ENCODE measurements around the gene CDA. TPM values are rescaled to one million over a fixed set of nuclear protein-coding genes. Genes with fewer than 3 reads are reported as not detected.

Gene CDA
- total RNA-seq, 5 donors from 2014 or later (not counting 1 experiment from before 2014, with no cell fraction given) = 0.35 TPM; not detected in 4

DNA sequence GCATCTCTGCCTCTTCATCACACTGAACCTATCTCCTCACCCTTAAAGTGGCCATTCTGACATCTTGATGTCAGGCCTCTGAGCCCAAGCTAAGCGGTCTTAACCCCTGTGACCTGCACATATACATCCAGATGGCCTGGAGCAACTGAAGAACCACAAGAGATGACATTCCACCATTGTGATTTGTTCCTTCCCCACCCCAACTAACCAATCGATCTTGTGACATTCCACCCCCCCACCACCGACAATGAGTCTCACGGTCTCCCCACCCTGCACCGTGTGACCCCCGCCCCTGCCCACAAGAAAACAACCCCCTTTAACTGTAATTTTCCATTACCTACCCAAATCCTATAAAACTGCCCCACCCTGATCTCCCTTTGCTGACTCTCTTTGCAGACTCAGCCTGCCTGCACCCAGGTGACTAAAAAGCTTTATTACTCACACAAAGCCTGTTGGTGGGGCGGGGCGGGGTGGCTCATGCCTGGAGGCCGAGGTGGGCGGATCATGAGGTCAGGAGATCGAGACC, 23.4 kb downstream of the CDA start:
- peaks cover 0 to 2% (median 0%) of the 10 kb centered on the region in 3 donors for H3K4me1 Mint-ChIP-seq
- DNase-seq (no peak), ATAC-seq (replicated peaks in 1 of 4) (no peak)
- no peaks in the 10 kb centered on the region for H3K36me3 Mint-ChIP-seq
- ChIA-PET POLR2A (no interaction called here), CTCF (no interaction called here)
- H3K4me1 ChIP-seq (ENCODE audit: control insufficient read depth in 1 of 2, extremely low read depth in 1 of 2, insufficient read depth in 2 of 2, low read length in 2 of 2) = no peaks in the 10 kb centered on the region
- H3K27me3 ChIP-seq (replicated peaks in 1 of 2; ENCODE audit: control insufficient read depth in 2 of 2, extremely low read depth in 1 of 2, insufficient read depth in 2 of 2, low read length in 1 of 2) = peaks cover 0 to 8% of the 10 kb centered on the region in 2 experiments
- H3K27ac ChIP-seq (ENCODE audit: low read length) = no peak overlapping the region
- H3K27ac Mint-ChIP-seq = no peak overlapping the region
- H3K36me3 ChIP-seq (ENCODE audit: control insufficient read depth in 2 of 2, extremely low read depth in 1 of 2, insufficient read depth in 1 of 2, low read length in 1 of 2) = no peaks in the 10 kb centered on the region
- peaks cover 5 to 12% of the 10 kb centered on the region in 2 donors for H3K27me3 Mint-ChIP-seq
- H3K9me3 ChIP-seq = no peaks in the 10 kb centered on the region
- no peak overlapping the region for H3K4me3 Mint-ChIP-seq
- no peaks in the 10 kb centered on the region for H3K9me3 Mint-ChIP-seq
- no peak overlapping the region for H3K4me3 ChIP-seq (ENCODE audit: control insufficient read depth in 1 of 2, extremely low read depth in 1 of 2, low read length in 1 of 2)
- WGBS (ENCODE audit: insufficient coverage) = 81% methylated on average over 8 of the region's 11 CpGs

DNA sequence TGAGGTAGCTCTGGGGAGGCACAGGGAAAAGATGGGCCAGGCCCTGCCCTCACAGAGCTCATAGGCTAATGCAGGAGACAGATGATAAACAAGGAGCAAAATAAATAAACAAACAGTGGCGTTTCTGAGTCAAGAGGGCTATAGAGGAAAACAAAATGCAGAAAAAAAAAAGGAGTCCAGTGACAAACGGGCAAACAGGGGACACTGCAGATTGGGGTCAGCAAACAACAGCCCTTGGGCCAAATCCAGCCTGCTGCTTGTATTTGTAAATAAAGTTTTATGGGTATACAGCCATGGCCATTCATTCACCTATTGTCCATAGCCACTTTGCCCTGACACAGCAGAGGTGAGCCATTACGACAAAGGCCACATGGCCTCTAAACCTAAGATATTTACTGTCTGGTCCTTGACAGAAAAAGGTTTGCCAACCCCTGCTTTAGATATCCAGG, 25.3 kb downstream of the CDA start:
- Mint-ChIP-seq H3K9me3 (no peaks in the 10 kb centered on the region), H3K4me1 (peaks cover 0 to 2% (median 0%) of the 10 kb centered on the region in 3 donors), H3K36me3 (no peaks in the 10 kb centered on the region), H3K27ac (no peak overlapping the region), H3K4me3 (no peak overlapping the region), H3K27me3 (peaks cover 5 to 10% of the 10 kb centered on the region in 2 donors)
- Histone ChIP-seq H3K9me3 (no peaks in the 10 kb centered on the region), H3K4me3 (ENCODE audit: control insufficient read depth in 1 of 2, extremely low read depth in 1 of 2, low read length in 1 of 2) (no peak overlapping the region), H3K36me3 (ENCODE audit: control insufficient read depth in 2 of 2, extremely low read depth in 1 of 2, insufficient read depth in 1 of 2, low read length in 1 of 2) (no peaks in the 10 kb centered on the region), H3K27me3 (replicated peaks in 1 of 2; ENCODE audit: control insufficient read depth in 2 of 2, extremely low read depth in 1 of 2, insufficient read depth in 2 of 2, low read length in 1 of 2) (peaks cover 0 to 5% of the 10 kb centered on the region in 2 experiments), H3K27ac (ENCODE audit: low read length) (no peak overlapping the region), H3K4me1 (ENCODE audit: control insufficient read depth in 1 of 2, extremely low read depth in 1 of 2, insufficient read depth in 2 of 2, low read length in 2 of 2) (no peaks in the 10 kb centered on the region)
- ChIA-PET CTCF (no interaction called here), POLR2A (no interaction called here)
- no peak for ATAC-seq (replicated peaks in 1 of 4)
- no peak for DNase-seq
- WGBS (ENCODE audit: insufficient coverage) = 20% methylated on average over 1 of the region's 3 CpGs

DNA sequence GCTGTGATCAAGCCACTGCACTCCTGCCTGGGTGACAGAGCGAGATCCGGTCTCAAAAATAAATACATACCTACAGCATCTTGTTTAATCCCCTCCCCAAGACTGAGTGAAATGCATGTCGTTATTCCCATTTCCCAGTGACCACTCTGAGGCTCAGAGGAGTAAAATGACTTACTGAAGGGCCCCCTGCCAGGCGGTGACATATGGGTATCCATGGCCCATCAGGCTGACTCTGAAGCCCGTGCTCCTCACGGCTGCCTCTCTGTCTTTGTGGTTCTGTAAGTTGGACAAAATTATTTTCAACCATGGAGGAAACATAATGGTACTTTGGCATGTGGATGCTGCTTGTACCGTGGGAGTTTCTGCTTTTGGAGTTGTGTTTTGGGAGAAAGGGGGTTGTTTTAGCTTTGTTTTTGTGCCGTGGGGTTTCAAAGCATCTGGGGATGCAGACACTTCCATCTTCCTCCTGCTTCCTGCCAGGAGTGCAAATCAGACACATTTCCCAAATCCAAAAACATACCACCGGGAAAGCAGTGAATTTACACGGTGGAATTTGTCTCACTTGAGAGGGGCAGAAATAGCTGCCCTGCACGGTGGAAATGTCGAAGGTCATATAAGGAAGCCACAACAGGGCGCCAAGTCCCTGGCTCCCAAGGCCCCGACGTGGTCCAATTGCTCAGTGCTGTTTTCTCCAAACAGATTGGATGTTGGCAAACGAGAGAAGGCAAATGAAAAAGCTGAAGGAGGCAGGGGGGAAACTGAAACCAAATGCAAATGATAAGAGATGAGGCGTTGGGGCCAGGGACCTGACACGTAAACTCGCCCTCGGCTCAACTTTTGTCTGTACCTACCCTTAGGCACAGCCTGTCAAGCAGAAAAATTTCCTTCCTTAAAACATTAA, 27.3 kb downstream of the CDA start:
- ChIA-PET CTCF (no interaction called here), POLR2A (no interaction called here)
- no peak overlapping the region for H3K27ac Mint-ChIP-seq
- peaks cover 5 to 11% of the 10 kb centered on the region in 2 donors for H3K27me3 Mint-ChIP-seq
- H3K4me1 Mint-ChIP-seq = peaks cover 0 to 2% (median 0%) of the 10 kb centered on the region in 3 donors
- no peak for ATAC-seq (replicated peaks in 1 of 4)
- no peaks in the 10 kb centered on the region for H3K9me3 ChIP-seq
- H3K4me1 ChIP-seq (ENCODE audit: control insufficient read depth in 1 of 2, extremely low read depth in 1 of 2, insufficient read depth in 2 of 2, low read length in 2 of 2) = no peaks in the 10 kb centered on the region
- H3K4me3 Mint-ChIP-seq = no peak overlapping the region
- no peak overlapping the region for H3K4me3 ChIP-seq (ENCODE audit: control insufficient read depth in 1 of 2, extremely low read depth in 1 of 2, low read length in 1 of 2)
- no peak overlapping the region for H3K27ac ChIP-seq (ENCODE audit: low read length)
- no peak for DNase-seq
- peaks cover 0 to 9% of the 10 kb centered on the region in 2 experiments for H3K27me3 ChIP-seq (replicated peaks in 1 of 2; ENCODE audit: control insufficient read depth in 2 of 2, extremely low read depth in 1 of 2, insufficient read depth in 2 of 2, low read length in 1 of 2)
- no peaks in the 10 kb centered on the region for H3K36me3 ChIP-seq (ENCODE audit: control insufficient read depth in 2 of 2, extremely low read depth in 1 of 2, insufficient read depth in 1 of 2, low read length in 1 of 2)
- H3K36me3 Mint-ChIP-seq = no peaks in the 10 kb centered on the region
- no peaks in the 10 kb centered on the region for H3K9me3 Mint-ChIP-seq
- 77% methylated on average over 14 of the region's 20 CpGs for WGBS (ENCODE audit: insufficient coverage)

DNA sequence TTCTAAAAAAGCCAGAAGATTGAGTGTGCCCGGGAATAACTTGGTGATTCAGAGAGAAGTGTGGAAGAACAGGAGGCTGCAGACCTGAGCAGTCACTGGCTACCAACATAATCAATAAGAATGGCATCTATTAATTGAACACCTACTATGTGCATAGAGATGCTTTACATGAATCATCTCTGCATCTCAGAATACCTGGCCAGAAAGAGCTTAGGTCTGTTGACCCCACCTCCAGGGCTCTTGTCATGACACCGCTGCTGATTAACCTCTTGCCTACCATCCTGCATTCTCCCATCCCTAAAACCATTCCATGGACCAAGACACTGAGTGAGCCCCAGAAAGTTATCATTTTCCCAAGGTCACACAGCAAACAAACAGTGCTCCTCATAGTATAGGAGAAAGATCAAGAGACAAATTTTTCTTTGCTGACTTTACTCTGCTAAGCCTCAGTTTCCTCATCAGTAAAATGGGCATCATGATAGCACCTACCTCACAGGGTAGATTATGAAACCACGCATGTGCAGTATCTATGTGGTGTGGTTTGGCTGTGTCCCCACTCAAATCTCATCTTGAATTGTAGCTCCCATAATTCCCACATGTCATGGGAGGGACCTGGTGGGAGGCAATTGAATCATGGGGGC, 28.1 kb downstream of the CDA start:
- no peaks in the 10 kb centered on the region for H3K4me1 ChIP-seq (ENCODE audit: control insufficient read depth in 1 of 2, extremely low read depth in 1 of 2, insufficient read depth in 2 of 2, low read length in 2 of 2)
- peaks cover 5 to 11% of the 10 kb centered on the region in 2 donors for H3K27me3 Mint-ChIP-seq
- ChIA-PET POLR2A (no interaction called here), CTCF (no interaction called here)
- H3K4me3 Mint-ChIP-seq = no peak overlapping the region
- ATAC-seq (replicated peaks in 1 of 4) (no peak), DNase-seq (no peak)
- H3K9me3 ChIP-seq = no peaks in the 10 kb centered on the region
- H3K27ac ChIP-seq (ENCODE audit: low read length) = no peak overlapping the region
- no peak overlapping the region for H3K27ac Mint-ChIP-seq
- 100% methylated on average over 1 of the region's 3 CpGs for WGBS (ENCODE audit: insufficient coverage)
- H3K9me3 Mint-ChIP-seq = no peaks in the 10 kb centered on the region
- peaks cover 0 to 2% (median 0%) of the 10 kb centered on the region in 3 donors for H3K4me1 Mint-ChIP-seq
- H3K27me3 ChIP-seq (replicated peaks in 1 of 2; ENCODE audit: control insufficient read depth in 2 of 2, extremely low read depth in 1 of 2, insufficient read depth in 2 of 2, low read length in 1 of 2) = peaks cover 0 to 4% of the 10 kb centered on the region in 2 experiments
- no peaks in the 10 kb centered on the region for H3K36me3 Mint-ChIP-seq
- H3K36me3 ChIP-seq (ENCODE audit: control insufficient read depth in 2 of 2, extremely low read depth in 1 of 2, insufficient read depth in 1 of 2, low read length in 1 of 2) = no peaks in the 10 kb centered on the region
- no peak overlapping the region for H3K4me3 ChIP-seq (ENCODE audit: control insufficient read depth in 1 of 2, extremely low read depth in 1 of 2, low read length in 1 of 2)

DNA sequence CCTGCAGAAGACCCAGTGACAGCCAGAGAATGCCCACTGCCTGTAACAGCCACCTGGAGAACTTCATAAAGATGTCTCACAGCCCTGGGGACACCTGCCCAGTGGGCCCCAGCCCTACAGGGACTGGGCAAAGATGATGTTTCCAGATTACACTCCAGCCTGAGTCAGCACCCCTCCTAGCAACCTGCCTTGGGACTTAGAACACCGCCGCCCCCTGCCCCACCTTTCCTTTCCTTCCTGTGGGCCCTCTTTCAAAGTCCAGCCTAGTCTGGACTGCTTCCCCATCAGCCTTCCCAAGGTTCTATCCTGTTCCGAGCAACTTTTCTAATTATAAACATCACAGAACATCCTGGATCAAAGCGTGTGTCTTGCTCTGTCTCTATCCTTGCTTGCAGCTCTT, 29.7 kb downstream of the CDA start:
- POLR2A ChIA-PET = no interaction called here
- no peak overlapping the region for H3K27ac Mint-ChIP-seq

DNA sequence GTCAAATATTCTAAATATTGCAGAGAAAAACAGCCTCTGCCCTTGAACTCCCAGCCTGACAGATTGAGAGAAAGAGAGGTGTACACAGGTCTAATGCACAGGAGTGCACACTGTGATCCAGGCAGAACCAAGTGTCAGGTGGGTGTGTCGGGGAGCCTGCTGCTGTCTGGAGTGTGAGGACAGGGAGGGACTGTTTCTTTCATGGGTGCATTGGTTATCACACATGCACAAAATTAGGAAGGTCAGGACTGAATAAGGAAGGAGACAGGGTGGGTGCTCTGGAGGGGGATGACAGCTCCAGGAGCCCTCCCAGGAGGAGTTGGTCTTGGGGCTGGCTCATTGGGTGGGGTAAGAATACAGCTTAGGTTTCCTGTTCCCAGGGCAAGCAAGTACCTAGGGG, 31.1 kb downstream of the CDA start:
- CTCF ChIA-PET = no interaction called here

More for the DNA sequence above, 29.7 kb downstream of the CDA start:
- no peak overlapping the region for H3K4me3 ChIP-seq (ENCODE audit: control insufficient read depth in 1 of 2, extremely low read depth in 1 of 2, low read length in 1 of 2)
- peaks cover 0 to 2% (median 0%) of the 10 kb centered on the region in 3 donors for H3K4me1 Mint-ChIP-seq
- ATAC-seq (replicated peaks in 1 of 4) (no peak), DNase-seq (no peak)
- peaks cover 0 to 10% of the 10 kb centered on the region in 2 experiments for H3K27me3 ChIP-seq (replicated peaks in 1 of 2; ENCODE audit: control insufficient read depth in 2 of 2, extremely low read depth in 1 of 2, insufficient read depth in 2 of 2, low read length in 1 of 2)
- no peaks in the 10 kb centered on the region for H3K9me3 ChIP-seq
- peaks cover 9 to 11% of the 10 kb centered on the region in 2 donors for H3K27me3 Mint-ChIP-seq
- H3K36me3 Mint-ChIP-seq = no peaks in the 10 kb centered on the region
- H3K4me1 ChIP-seq (ENCODE audit: control insufficient read depth in 1 of 2, extremely low read depth in 1 of 2, insufficient read depth in 2 of 2, low read length in 2 of 2) = no peaks in the 10 kb centered on the region
- 61% methylated on average over 2 of the region's 4 CpGs for WGBS (ENCODE audit: insufficient coverage)
- no peak overlapping the region for H3K27ac ChIP-seq (ENCODE audit: low read length)
- H3K9me3 Mint-ChIP-seq = no peaks in the 10 kb centered on the region
- CTCF ChIA-PET = no interaction called here
- no peak overlapping the region for H3K4me3 Mint-ChIP-seq
- no peaks in the 10 kb centered on the region for H3K36me3 ChIP-seq (ENCODE audit: control insufficient read depth in 2 of 2, extremely low read depth in 1 of 2, insufficient read depth in 1 of 2, low read length in 1 of 2)

More for the DNA sequence above, 31.1 kb downstream of the CDA start:
- no peaks in the 10 kb centered on the region for H3K36me3 Mint-ChIP-seq
- H3K27ac ChIP-seq (ENCODE audit: low read length) = no peak overlapping the region
- H3K36me3 ChIP-seq (ENCODE audit: control insufficient read depth in 2 of 2, extremely low read depth in 1 of 2, insufficient read depth in 1 of 2, low read length in 1 of 2) = no peaks in the 10 kb centered on the region
- no peaks in the 10 kb centered on the region for H3K9me3 Mint-ChIP-seq
- DNase-seq (no peak), ATAC-seq (replicated peaks in 1 of 4) (no peak)
- POLR2A ChIA-PET = no interaction called here
- peaks cover 11 to 13% of the 10 kb centered on the region in 2 donors for H3K27me3 Mint-ChIP-seq
- peaks cover 0 to 10% of the 10 kb centered on the region in 2 experiments for H3K27me3 ChIP-seq (replicated peaks in 1 of 2; ENCODE audit: control insufficient read depth in 2 of 2, extremely low read depth in 1 of 2, insufficient read depth in 2 of 2, low read length in 1 of 2)
- no peaks in the 10 kb centered on the region for H3K4me1 ChIP-seq (ENCODE audit: control insufficient read depth in 1 of 2, extremely low read depth in 1 of 2, insufficient read depth in 2 of 2, low read length in 2 of 2)
- H3K4me3 ChIP-seq (ENCODE audit: control insufficient read depth in 1 of 2, extremely low read depth in 1 of 2, low read length in 1 of 2) = no peak overlapping the region
- no peak overlapping the region for H3K27ac Mint-ChIP-seq
- 90% methylated on average over 1 of the region's 1 CpG for WGBS (ENCODE audit: insufficient coverage)
- no peaks in the 10 kb centered on the region for H3K9me3 ChIP-seq
- H3K4me1 Mint-ChIP-seq = peaks cover 0 to 2% (median 0%) of the 10 kb centered on the region in 3 donors
- H3K4me3 Mint-ChIP-seq = no peak overlapping the region

Measured in T-cell (primary cell).